ENCODE results near the gene ZNF892.

DNA sequence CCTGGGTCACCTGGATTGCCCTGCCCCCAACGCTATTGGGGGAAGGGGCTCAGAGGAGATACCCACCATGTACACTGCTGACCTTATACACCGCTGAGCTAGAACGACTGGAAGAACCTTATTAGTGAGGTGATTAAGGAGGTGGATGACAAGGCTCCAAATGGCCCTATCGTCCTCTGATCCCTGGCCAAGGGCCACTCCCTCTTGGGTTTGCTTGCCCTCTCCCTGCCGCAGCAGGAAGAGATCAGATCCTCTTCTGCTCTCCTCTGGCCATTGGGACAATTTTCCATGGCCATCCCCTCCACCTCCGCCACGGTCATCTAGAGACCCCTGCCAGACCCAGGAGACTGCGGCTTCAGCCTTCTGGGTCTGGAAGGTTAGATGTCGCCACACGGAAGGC, 48.9 kb upstream of the ZNF892 start:
- no peak for TF ChIP-seq TAF1 (IDR thresholded peaks at IDR 0.05; ENCODE audit: low read depth)
- TF ChIP-seq RAD21 (IDR thresholded peaks at IDR 0.05; ENCODE audit: low read depth) = no peak
- no peak for TF ChIP-seq YY1 (IDR thresholded peaks at IDR 0.05; ENCODE audit: low read depth)
- no peak for TF ChIP-seq CREB1 (IDR thresholded peaks at IDR 0.05; ENCODE audit: low read depth)
- TF ChIP-seq, protein P1, sequence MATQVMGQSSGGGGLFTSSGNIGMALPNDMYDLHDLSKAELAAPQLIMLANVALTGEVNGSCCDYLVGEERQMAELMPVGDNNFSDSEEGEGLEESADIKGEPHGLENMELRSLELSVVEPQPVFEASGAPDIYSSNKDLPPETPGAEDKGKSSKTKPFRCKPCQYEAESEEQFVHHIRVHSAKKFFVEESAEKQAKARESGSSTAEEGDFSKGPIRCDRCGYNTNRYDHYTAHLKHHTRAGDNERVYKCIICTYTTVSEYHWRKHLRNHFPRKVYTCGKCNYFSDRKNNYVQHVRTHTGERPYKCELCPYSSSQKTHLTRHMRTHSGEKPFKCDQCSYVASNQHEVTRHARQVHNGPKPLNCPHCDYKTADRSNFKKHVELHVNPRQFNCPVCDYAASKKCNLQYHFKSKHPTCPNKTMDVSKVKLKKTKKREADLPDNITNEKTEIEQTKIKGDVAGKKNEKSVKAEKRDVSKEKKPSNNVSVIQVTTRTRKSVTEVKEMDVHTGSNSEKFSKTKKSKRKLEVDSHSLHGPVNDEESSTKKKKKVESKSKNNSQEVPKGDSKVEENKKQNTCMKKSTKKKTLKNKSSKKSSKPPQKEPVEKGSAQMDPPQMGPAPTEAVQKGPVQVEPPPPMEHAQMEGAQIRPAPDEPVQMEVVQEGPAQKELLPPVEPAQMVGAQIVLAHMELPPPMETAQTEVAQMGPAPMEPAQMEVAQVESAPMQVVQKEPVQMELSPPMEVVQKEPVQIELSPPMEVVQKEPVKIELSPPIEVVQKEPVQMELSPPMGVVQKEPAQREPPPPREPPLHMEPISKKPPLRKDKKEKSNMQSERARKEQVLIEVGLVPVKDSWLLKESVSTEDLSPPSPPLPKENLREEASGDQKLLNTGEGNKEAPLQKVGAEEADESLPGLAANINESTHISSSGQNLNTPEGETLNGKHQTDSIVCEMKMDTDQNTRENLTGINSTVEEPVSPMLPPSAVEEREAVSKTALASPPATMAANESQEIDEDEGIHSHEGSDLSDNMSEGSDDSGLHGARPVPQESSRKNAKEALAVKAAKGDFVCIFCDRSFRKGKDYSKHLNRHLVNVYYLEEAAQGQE (IDR thresholded peaks at IDR 0.05; ENCODE audit: low read depth) = no peak
- TF ChIP-seq TCF12 (IDR thresholded peaks at IDR 0.05; ENCODE audit: low read depth) = no peak
